Activated CD4-positive, CD25-positive, alpha-beta regulatory T cell treated with anti-CD3 and anti-CD28 coated beads, Interleukin-2, amount 50 U/mL, for 24 hours (primary cell): ENCODE data around the gene HIPK1.

Source experiments
- ATAC-seq, 2 donors: fragments of 150-1000 bp; cut with Tn5 transposase; one replicate each; pipeline ENCODE4 v1.10.0; 2021; ENCODE audit warnings: mild to moderate bottlenecking in 1 of 2, moderate library complexity in 1 of 2

The HIPK1 gene

DNA sequence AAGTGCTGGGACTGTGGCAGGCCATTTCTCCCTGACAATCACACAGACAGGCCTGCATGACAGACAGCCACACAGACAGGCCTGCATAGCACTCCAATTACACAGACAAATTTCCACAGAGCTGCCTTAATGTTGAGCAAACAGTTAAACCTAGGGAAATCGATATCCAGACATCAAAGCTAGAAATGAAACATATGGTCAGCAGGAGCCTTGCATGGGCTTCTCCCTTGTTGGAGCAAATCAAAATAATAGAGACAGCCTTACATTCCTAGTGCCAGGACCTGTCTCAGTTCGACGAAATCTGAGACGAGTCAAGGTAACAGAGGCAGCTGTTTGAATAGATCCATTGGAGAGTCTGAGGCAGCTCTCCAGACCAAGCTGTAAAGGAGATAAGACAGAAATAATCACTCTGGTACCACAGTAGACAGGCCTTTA lies 92.6 kb downstream of the HIPK1 start:
- ATAC-seq, result no peak

DNA sequence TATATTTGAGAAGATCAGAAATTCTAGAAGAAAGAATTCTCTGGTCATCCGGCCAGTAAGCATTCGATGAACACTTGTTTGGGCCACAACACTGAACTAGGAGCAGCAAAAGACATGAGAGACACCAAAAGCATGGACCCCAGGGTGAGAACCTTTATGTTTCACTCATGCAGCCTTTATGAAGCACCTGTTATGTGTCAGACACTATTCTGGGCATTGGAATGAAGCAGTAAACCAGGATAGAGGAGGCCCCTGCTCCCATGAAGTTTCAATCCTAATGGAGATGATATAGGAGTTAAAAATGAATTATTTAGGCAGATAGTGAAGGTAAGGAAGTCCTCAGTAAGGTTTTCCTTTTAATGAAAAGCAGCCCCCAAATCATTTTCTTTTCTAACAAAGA lies 93.8 kb downstream of the HIPK1 start:
- ATAC-seq, result no peak

DNA sequence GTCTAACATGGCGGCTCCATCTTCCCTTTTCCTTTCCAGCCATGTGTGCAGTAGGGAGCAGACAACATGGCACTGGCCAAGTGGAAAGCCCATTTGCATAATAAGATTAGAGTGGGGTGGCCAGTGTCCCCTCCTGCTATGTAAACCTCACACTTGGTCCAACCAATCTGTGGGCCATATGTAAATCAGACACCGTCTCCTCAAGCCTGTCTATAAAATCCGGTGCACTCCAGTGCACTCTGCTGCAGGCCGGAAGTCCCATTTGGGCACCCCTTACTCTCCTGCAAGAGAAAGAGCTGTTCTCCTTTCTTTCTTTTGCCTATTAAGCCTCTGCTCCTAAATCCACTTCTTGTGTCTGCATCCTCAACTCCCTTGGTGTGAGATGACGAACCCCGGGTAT lies 94.3 kb downstream of the HIPK1 start:
- no peak for ATAC-seq

DNA sequence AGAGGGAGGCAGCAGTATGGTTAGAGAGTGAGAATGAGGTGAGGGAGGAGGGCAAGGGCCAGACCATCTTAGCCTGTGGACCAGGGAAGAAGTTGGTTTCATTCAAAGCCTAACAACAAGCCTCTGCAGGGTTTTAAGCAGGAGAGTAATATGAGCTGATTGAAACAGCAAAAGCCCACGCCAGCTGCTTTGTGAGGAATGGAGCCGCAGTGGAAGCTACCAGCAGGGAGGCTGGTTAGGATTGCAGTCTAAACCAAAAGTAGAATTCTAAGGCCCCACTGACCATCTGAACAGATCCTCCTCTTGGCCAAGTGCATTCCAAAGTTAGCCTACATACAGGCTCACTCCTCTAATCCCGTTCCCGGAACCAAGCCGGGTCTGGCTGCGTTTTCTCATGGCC lies 94.9 kb downstream of the HIPK1 start:
- ATAC-seq, result no peak

DNA sequence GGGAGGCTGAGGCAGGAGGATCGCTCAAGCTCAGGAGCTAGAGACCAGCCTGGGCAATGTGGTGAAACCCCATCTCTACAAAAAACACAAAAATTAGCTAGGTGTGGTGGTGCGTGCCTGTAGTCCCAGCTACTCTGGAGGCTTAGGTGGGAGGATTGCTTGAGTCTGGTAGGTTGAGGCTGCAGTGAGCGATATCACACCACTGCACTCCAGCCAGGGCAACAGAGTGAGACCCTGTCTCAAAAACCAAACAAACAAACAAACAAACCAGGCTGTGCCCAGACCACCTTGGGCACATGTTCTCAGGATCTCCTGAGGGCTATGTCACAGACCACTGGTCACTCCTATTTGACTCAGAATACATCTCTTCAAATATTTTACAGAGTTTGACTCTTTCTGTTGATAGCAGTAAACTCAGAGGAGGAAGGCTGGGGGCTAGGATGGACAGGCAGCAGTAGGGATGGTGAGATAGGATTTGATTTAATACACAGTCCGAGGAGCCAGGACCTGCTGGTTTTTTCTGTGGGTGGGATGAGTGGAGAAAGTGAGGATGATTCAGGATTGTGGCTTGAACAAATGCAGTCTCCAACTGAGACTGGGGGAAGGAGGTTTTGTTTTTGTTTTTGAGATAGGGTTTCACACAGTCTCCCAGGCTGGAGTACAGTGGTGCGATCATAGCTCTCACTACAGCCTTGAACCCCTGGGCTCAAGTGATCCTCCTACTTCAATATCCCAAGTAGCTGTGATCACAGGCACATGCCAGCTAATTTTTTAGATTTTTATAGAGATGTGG lies 96.7 kb downstream of the HIPK1 start:
- no peak for ATAC-seq

DNA sequence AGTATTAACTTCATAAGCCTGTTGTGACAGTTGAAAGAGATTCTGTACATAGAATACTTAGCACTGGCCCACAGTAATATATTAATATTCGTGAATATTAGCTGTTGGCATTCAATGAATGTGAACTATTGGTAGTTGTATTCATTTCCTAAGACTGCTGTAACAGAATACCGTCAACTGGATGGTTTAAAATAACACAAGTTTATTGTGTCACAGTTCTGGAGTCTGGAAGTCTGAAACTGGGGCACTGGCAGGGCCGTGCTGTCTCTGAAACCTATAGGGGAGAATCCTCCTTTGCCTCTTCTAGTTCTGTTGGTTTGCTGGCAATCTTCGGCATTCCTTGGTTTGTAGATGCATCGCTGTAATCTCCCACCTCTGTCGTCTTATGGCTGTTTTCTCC lies 97.7 kb downstream of the HIPK1 start:
- no peak for ATAC-seq
